ENCODE measurements around the gene TCF4. TPM values are rescaled to one million over a fixed set of nuclear protein-coding genes. Genes with fewer than 3 reads are reported as not detected.

The TCF4 gene
- total RNA-seq, 1 donor from 2014 or later: 115 TPM

GRCh38 chr18:55307505-55307904 is 280.5 kb downstream of the TCF4 start:
- H3K4me1 Mint-ChIP-seq (ENCODE audit: low read depth, unreplicated experiment): peaks cover 9% of the 10 kb centered on the region
- no peak overlapping the region for H3K4me3 ChIP-seq (ENCODE audit: insufficient read depth, low read depth, low read length)
- no peaks in the 10 kb centered on the region for H3K36me3 ChIP-seq (ENCODE audit: insufficient read depth, low read length)
- TF ChIP-seq CTCF (IDR thresholded peaks at IDR 0.05; ENCODE audit: insufficient read depth, low read depth, low read length) (no peak), EZH2 (IDR thresholded peaks at IDR 0.05; ENCODE audit: insufficient read depth, low read length) (no peak)
- peaks cover 42% of the 10 kb centered on the region for H4K20me1 ChIP-seq (ENCODE audit: insufficient read depth, low read length)
- H3K27me3 ChIP-seq (ENCODE audit: insufficient read depth, low read length): no peaks in the 10 kb centered on the region
- no peak overlapping the region for H3K27ac ChIP-seq (ENCODE audit: low read depth, low read length)
- no peak overlapping the region for H3K4me3 Mint-ChIP-seq (ENCODE audit: unreplicated experiment)
- no peak overlapping the region for H3K9ac ChIP-seq (ENCODE audit: low read length)
- no peak overlapping the region for H3K4me2 ChIP-seq (ENCODE audit: low read length)
- no peaks in the 10 kb centered on the region for H3K9me3 ChIP-seq (ENCODE audit: insufficient read depth, low read depth, low read length)
- FAIRE-seq: no peak
- no peaks in the 10 kb centered on the region for H3K36me3 Mint-ChIP-seq (ENCODE audit: low read depth, unreplicated experiment)
- peaks cover 65% of the 10 kb centered on the region for H3K79me2 ChIP-seq (ENCODE audit: insufficient read depth, low read length)
- no peak overlapping the region for H3K27ac Mint-ChIP-seq (ENCODE audit: unreplicated experiment)
- H2AFZ ChIP-seq (ENCODE audit: low read depth, low read length): no peak overlapping the region
- no peaks in the 10 kb centered on the region for H3K9me3 Mint-ChIP-seq (ENCODE audit: unreplicated experiment)
- no peaks in the 10 kb centered on the region for H3K27me3 Mint-ChIP-seq (ENCODE audit: low read depth, unreplicated experiment)
- H3K4me1 ChIP-seq (ENCODE audit: insufficient read depth, low read length): no peaks in the 10 kb centered on the region
- no peak for DNase-seq (ENCODE audit: low read depth)

- Mint-ChIP-seq H3K36me3 (ENCODE audit: low read depth, unreplicated experiment) (peaks cover 2% of the 10 kb centered on the region), H3K4me3 (ENCODE audit: unreplicated experiment) (no peak overlapping the region), H3K9me3 (ENCODE audit: unreplicated experiment) (no peaks in the 10 kb centered on the region), H3K4me1 (ENCODE audit: low read depth, unreplicated experiment) (peaks cover 12% of the 10 kb centered on the region), H3K27ac (ENCODE audit: unreplicated experiment) (no peak overlapping the region), H3K27me3 (ENCODE audit: low read depth, unreplicated experiment) (no peaks in the 10 kb centered on the region)
- H3K79me2 ChIP-seq (ENCODE audit: insufficient read depth, low read length): peaks cover 63% of the 10 kb centered on the region
- H3K27me3 ChIP-seq (ENCODE audit: insufficient read depth, low read length): no peaks in the 10 kb centered on the region
- H3K4me1 ChIP-seq (ENCODE audit: insufficient read depth, low read length): peaks cover 7% of the 10 kb centered on the region
- H3K9me3 ChIP-seq (ENCODE audit: insufficient read depth, low read depth, low read length): no peaks in the 10 kb centered on the region
- no peaks in the 10 kb centered on the region for H3K36me3 ChIP-seq (ENCODE audit: insufficient read depth, low read length)
- no peak for FAIRE-seq
- DNase-seq (ENCODE audit: low read depth): no peak
- H3K9ac ChIP-seq (ENCODE audit: low read length): no peak overlapping the region
- H3K4me3 ChIP-seq (ENCODE audit: insufficient read depth, low read depth, low read length): no peak overlapping the region
- H4K20me1 ChIP-seq (ENCODE audit: insufficient read depth, low read length): peaks cover 41% of the 10 kb centered on the region
- H2AFZ ChIP-seq (ENCODE audit: low read depth, low read length): no peak overlapping the region
- no peak overlapping the region for H3K27ac ChIP-seq (ENCODE audit: low read depth, low read length)
- H3K4me2 ChIP-seq (ENCODE audit: low read length): no peak overlapping the region
- TF ChIP-seq CTCF (IDR thresholded peaks at IDR 0.05; ENCODE audit: insufficient read depth, low read depth, low read length) (no peak), EZH2 (IDR thresholded peaks at IDR 0.05; ENCODE audit: insufficient read depth, low read length) (no peak)
These were observed 281.5 kb downstream of the TCF4 start for GRCh38 chr18:55306359-55307024.

GRCh38 chr18:55302167-55302833 is 285.7 kb downstream of the TCF4 start:
- TF ChIP-seq CTCF (IDR thresholded peaks at IDR 0.05; ENCODE audit: insufficient read depth, low read depth, low read length) (no peak), EZH2 (IDR thresholded peaks at IDR 0.05; ENCODE audit: insufficient read depth, low read length) (no peak)
- H3K36me3 ChIP-seq (ENCODE audit: insufficient read depth, low read length): no peaks in the 10 kb centered on the region
- H4K20me1 ChIP-seq (ENCODE audit: insufficient read depth, low read length): peaks cover 46% of the 10 kb centered on the region
- H3K4me1 ChIP-seq (ENCODE audit: insufficient read depth, low read length): peaks cover 11% of the 10 kb centered on the region
- H3K4me3 ChIP-seq (ENCODE audit: insufficient read depth, low read depth, low read length): no peak overlapping the region
- H3K9ac ChIP-seq (ENCODE audit: low read length): no peak overlapping the region
- no peak overlapping the region for H2AFZ ChIP-seq (ENCODE audit: low read depth, low read length)
- no peak for DNase-seq (ENCODE audit: low read depth)
- Mint-ChIP-seq H3K27ac (ENCODE audit: unreplicated experiment) (no peak overlapping the region), H3K9me3 (ENCODE audit: unreplicated experiment) (no peaks in the 10 kb centered on the region), H3K4me3 (ENCODE audit: unreplicated experiment) (no peak overlapping the region), H3K4me1 (ENCODE audit: low read depth, unreplicated experiment) (peaks cover 11% of the 10 kb centered on the region), H3K27me3 (ENCODE audit: low read depth, unreplicated experiment) (no peaks in the 10 kb centered on the region), H3K36me3 (ENCODE audit: low read depth, unreplicated experiment) (peaks cover 5% of the 10 kb centered on the region)
- H3K27ac ChIP-seq (ENCODE audit: low read depth, low read length): no peak overlapping the region
- peak overlapping the region; percentile 69 for H3K4me2 ChIP-seq (ENCODE audit: low read length)
- H3K9me3 ChIP-seq (ENCODE audit: insufficient read depth, low read depth, low read length): no peaks in the 10 kb centered on the region
- H3K27me3 ChIP-seq (ENCODE audit: insufficient read depth, low read length): no peaks in the 10 kb centered on the region
- peaks cover 71% of the 10 kb centered on the region for H3K79me2 ChIP-seq (ENCODE audit: insufficient read depth, low read length)
- no peak for FAIRE-seq
